B cell (primary cell): ENCODE data around the gene DNAJB9.
"Not testable (repeated sequence)": the region's sequence is repeated elsewhere in the genome, so short reads cannot be mapped to it uniquely, and the experiment has no call there.

Experiments used
- EZH2 ChIP-seq: IDR thresholded peaks from 2 replicates; pipeline ENCODE4 v1.6.1; 2012; ENCODE audit warnings: borderline replicate concordance, low read depth, mild to moderate bottlenecking, moderate library complexity, low read length; ENCODE audit not compliant: insufficient read depth, poor library complexity, severe bottlenecking
- TF ChIP-seq, protein P1 (sequence below): fragments of 200-600 bp; IDR thresholded peaks from one replicate; pipeline ENCODE4 v1.8.0; 2022; ENCODE audit warnings: antibody characterized with exemption, mild to moderate bottlenecking

DNA sequence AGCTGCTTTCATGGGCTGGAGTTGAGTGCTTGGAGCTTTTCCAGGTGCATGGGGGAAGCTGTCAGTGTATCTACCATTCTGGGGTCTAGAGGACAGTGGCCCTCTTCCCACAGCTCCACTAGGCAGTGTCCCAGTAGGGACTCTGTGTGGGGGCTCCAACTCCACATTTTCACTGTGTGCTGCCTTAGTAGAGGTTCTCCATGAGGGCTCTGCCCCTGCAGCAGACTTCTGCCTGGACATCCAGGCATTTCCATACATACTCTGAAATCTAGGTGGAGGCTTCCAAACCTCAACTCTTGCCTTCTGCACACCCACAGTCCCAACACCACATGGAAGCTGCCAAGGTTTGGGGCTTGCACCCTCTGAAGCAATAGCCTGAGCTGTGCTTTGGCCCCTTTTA lies 13.0 kb upstream of the DNAJB9 start:
- TF ChIP-seq EZH2: not testable (repeated sequence)
- TF ChIP-seq, protein P1, sequence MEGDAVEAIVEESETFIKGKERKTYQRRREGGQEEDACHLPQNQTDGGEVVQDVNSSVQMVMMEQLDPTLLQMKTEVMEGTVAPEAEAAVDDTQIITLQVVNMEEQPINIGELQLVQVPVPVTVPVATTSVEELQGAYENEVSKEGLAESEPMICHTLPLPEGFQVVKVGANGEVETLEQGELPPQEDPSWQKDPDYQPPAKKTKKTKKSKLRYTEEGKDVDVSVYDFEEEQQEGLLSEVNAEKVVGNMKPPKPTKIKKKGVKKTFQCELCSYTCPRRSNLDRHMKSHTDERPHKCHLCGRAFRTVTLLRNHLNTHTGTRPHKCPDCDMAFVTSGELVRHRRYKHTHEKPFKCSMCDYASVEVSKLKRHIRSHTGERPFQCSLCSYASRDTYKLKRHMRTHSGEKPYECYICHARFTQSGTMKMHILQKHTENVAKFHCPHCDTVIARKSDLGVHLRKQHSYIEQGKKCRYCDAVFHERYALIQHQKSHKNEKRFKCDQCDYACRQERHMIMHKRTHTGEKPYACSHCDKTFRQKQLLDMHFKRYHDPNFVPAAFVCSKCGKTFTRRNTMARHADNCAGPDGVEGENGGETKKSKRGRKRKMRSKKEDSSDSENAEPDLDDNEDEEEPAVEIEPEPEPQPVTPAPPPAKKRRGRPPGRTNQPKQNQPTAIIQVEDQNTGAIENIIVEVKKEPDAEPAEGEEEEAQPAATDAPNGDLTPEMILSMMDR: not testable (repeated sequence)
